ENCODE results near the gene HSPA14.

DNA sequence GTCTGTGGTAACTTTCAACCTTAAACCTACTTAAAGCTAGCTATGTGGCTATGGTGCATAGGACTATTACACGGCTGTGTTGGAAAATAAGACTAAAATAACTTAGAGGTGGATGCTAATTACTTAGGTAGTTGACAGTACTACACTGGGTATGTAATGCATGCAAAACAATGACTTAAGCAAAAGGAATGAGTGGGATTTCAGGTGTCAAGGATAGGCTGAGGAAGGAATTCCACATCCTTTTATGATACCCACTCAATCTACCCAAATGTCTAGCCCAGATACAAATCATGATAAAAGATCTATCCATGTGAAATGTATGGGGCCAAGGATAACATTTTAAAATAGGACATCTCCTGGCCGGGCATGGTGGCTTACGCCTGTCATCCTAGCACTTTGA, 14.1 kb upstream of the HSPA14 start:
- TF ChIP-seq, protein P1, sequence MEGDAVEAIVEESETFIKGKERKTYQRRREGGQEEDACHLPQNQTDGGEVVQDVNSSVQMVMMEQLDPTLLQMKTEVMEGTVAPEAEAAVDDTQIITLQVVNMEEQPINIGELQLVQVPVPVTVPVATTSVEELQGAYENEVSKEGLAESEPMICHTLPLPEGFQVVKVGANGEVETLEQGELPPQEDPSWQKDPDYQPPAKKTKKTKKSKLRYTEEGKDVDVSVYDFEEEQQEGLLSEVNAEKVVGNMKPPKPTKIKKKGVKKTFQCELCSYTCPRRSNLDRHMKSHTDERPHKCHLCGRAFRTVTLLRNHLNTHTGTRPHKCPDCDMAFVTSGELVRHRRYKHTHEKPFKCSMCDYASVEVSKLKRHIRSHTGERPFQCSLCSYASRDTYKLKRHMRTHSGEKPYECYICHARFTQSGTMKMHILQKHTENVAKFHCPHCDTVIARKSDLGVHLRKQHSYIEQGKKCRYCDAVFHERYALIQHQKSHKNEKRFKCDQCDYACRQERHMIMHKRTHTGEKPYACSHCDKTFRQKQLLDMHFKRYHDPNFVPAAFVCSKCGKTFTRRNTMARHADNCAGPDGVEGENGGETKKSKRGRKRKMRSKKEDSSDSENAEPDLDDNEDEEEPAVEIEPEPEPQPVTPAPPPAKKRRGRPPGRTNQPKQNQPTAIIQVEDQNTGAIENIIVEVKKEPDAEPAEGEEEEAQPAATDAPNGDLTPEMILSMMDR (IDR thresholded peaks at IDR 0.05), result no peak
- TF ChIP-seq POLR2AphosphoS5 (IDR thresholded peaks at IDR 0.05), result no peak

Data from upper lobe of left lung (tissue), 4 donors.